ENCODE measurements around the gene NRCAM. TPM values are rescaled to one million over a fixed set of nuclear protein-coding genes. Genes with fewer than 3 reads are reported as not detected.
"Not testable (repeated sequence)": the region's sequence is repeated elsewhere in the genome, so short reads cannot be mapped to it uniquely, and the experiment has no call there.

NRCAM gene
- total RNA-seq, 1 donor from 2014 or later = 9.5 TPM

DNA sequence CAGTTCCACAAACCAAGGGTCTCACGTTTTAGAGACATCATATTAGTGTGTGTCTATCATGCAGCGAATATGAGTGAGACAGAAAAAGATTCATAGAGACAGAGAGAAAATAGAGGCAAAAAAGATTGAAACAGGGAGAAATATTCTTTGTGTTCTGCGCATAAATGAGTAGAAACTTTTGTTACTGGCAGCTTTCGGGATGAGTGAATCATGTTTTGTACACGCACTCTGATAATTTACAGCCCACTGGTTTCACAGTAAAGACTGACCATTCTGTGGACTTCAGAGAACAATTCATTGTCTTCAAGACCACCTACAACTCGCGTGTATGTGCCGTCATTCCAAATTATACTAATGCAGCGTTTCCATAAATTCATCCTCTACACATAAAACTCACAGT is 60.2 kb downstream of the NRCAM start:
- no peak overlapping the region for H3K4me3 Mint-ChIP-seq (ENCODE audit: unreplicated experiment)
- H3K27ac Mint-ChIP-seq (ENCODE audit: unreplicated experiment) = no peak overlapping the region
- H3K36me3 Mint-ChIP-seq (ENCODE audit: low read depth) = peaks cover 4% of the 10 kb centered on the region
- peaks cover 6% of the 10 kb centered on the region for H3K9me3 Mint-ChIP-seq (ENCODE audit: low read depth)
- TF ChIP-seq, protein P1, sequence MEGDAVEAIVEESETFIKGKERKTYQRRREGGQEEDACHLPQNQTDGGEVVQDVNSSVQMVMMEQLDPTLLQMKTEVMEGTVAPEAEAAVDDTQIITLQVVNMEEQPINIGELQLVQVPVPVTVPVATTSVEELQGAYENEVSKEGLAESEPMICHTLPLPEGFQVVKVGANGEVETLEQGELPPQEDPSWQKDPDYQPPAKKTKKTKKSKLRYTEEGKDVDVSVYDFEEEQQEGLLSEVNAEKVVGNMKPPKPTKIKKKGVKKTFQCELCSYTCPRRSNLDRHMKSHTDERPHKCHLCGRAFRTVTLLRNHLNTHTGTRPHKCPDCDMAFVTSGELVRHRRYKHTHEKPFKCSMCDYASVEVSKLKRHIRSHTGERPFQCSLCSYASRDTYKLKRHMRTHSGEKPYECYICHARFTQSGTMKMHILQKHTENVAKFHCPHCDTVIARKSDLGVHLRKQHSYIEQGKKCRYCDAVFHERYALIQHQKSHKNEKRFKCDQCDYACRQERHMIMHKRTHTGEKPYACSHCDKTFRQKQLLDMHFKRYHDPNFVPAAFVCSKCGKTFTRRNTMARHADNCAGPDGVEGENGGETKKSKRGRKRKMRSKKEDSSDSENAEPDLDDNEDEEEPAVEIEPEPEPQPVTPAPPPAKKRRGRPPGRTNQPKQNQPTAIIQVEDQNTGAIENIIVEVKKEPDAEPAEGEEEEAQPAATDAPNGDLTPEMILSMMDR (IDR thresholded peaks at IDR 0.05) = no peak
- DNase-seq (ENCODE audit: low spot score) = no peak
- peaks cover 6% of the 10 kb centered on the region for H3K4me1 Mint-ChIP-seq (ENCODE audit: low read depth)
- peaks cover 10% of the 10 kb centered on the region for H3K27me3 Mint-ChIP-seq (ENCODE audit: low read depth)

DNA sequence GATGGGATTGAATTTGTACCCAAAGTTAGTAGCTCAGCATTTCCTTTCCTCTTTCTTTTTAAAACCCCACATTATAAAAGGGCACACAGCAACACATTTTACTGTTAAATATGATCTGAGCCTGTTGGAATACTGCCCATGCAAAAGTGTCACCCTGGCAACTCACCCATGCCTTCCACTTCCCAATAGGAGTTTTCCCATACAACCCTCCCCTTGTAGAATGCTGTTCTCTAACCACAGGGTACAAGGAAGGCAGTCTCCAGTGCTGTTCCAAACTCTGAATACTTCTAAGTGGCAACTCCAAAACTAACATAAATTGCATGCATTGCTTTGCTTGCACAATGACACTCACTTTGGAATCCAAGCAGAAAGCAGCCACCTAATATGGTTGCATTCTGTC is 60.8 kb downstream of the NRCAM start:
- Mint-ChIP-seq H3K27ac (ENCODE audit: unreplicated experiment) (no peak overlapping the region), H3K4me1 (ENCODE audit: low read depth) (peaks cover 6% of the 10 kb centered on the region), H3K27me3 (ENCODE audit: low read depth) (peaks cover 11% of the 10 kb centered on the region), H3K4me3 (ENCODE audit: unreplicated experiment) (no peak overlapping the region), H3K9me3 (ENCODE audit: low read depth) (peaks cover 7% of the 10 kb centered on the region), H3K36me3 (ENCODE audit: low read depth) (peaks cover 5% of the 10 kb centered on the region)
- TF ChIP-seq, protein P1 (IDR thresholded peaks at IDR 0.05) = no peak
- no peak for DNase-seq (ENCODE audit: low spot score)

DNA sequence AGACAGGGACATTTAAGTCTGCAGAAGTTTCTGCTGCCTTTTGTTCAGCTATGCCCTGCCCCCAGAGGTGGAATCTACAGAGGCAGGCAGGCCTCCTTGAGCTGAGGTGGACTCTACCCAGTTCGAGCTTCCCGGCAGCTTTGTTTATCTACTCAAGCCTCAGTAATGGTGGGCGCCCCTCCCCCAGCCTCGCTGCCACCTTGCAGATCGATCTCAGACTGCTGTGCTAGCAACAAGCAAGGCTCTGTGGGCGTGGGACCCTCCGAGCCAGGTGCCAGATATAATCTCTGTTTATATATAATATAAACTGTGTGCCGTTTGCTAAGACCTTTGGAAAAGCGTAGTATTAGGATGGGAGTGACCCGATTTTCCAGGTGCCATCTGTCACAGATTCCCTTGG is 63.1 kb downstream of the NRCAM start:
- not testable (repeated sequence) for H3K27ac Mint-ChIP-seq (ENCODE audit: unreplicated experiment); H3K36me3 Mint-ChIP-seq (ENCODE audit: low read depth); H3K27me3 Mint-ChIP-seq (ENCODE audit: low read depth); H3K4me3 Mint-ChIP-seq (ENCODE audit: unreplicated experiment); DNase-seq (ENCODE audit: low spot score); H3K4me1 Mint-ChIP-seq (ENCODE audit: low read depth)
- H3K9me3 Mint-ChIP-seq (ENCODE audit: low read depth) = peaks cover 15% of the 10 kb centered on the region

DNA sequence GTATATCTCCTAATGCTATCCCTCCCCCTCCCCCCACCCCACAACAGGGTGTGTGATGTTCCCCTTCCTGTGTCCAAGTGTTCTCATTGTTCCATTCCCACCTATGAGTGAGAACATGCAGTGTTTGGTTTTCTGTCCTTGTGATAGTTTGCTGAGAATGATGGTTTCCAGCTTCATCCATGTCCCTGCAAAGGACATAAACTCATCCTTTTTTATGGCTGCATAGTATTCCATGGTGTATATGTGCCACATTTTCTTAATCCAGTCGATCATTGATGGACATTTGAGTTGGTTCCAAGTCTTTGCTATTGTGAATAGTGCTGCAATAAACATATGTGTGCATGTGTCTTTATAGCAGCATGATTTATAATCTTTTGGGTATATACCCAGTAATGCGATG is 68.5 kb downstream of the NRCAM start:
- not testable (repeated sequence) for H3K27ac Mint-ChIP-seq (ENCODE audit: unreplicated experiment); H3K4me1 Mint-ChIP-seq (ENCODE audit: low read depth); DNase-seq (ENCODE audit: low spot score); H3K4me3 Mint-ChIP-seq (ENCODE audit: unreplicated experiment)
- Mint-ChIP-seq H3K9me3 (ENCODE audit: low read depth) (peaks cover 15% of the 10 kb centered on the region), H3K27me3 (ENCODE audit: low read depth) (peaks cover 13% of the 10 kb centered on the region), H3K36me3 (ENCODE audit: low read depth) (peaks cover 10% of the 10 kb centered on the region)

DNA sequence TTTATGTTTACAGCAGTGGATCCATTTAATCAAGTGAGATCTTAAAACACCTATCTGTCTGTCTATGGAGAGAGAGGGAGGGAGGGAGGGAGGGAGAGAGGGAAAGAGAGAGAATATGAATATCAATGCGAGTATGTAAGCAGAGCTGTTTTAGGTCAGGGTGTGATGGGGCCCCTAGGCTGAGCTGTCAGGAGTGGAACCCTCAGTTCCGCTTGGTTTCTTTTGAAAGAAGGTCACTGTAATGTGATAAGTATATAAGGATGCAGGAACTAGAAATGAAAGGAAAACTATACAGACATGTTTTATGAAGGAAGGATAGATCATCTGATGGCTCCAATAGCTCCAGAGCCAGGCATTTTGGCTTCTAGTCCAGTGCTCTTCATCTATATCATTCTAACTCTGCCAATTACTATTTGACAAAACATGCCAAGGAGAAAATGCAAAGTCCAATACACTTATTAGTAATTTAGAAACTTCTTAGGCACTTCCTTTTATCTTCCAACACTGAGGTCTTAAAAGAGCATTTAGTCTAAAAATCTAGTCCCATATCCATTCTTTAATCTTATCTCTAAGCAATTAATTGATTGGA is 70.3 kb downstream of the NRCAM start:
- TF ChIP-seq, protein P1 (IDR thresholded peaks at IDR 0.05) = no peak
- H3K27me3 Mint-ChIP-seq (ENCODE audit: low read depth) = peaks cover 11% of the 10 kb centered on the region
- H3K4me1 Mint-ChIP-seq (ENCODE audit: low read depth) = no peaks in the 10 kb centered on the region
- DNase-seq (ENCODE audit: low spot score) = no peak
- no peak overlapping the region for H3K4me3 Mint-ChIP-seq (ENCODE audit: unreplicated experiment)
- H3K9me3 Mint-ChIP-seq (ENCODE audit: low read depth) = peaks cover 9% of the 10 kb centered on the region
- H3K27ac Mint-ChIP-seq (ENCODE audit: unreplicated experiment) = no peak overlapping the region
- peaks cover 6% of the 10 kb centered on the region for H3K36me3 Mint-ChIP-seq (ENCODE audit: low read depth)

DNA sequence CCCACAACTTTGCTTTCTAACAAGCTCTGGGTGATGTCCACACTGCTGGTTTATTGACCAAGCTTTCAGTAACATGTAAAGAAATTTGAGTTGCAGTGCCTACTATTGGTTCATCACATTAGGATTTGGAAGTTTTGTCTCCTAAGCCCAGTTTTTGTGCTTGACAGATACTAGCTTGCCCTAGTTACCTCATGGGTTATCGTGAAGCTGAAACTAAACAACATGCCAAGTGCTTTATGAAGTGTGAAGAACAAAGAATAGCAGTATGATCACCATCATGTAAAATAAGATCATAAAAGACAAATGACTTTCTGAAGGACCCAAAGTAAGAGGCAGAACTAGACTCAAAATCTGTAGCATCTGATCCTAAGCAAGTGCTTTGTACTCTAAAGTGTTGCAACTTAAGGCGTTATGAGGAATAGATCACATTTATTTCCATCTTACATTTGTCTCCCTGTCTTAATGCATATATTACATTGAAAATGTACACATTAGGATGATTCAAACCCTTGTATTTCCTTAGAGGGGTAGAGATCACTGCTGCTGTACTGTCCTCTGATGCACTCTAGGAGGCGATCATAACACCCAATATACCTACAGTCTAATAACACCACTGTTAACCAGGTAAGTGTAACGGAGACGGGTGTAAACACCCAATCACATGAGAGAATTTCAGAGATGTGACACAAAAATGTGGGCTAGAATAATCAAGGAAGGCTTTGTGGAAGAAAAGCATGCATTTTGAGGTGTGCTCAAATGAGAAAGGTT is 71.3 kb downstream of the NRCAM start:
- H3K27me3 Mint-ChIP-seq (ENCODE audit: low read depth) = peaks cover 8% of the 10 kb centered on the region
- H3K4me1 Mint-ChIP-seq (ENCODE audit: low read depth) = no peaks in the 10 kb centered on the region
- no peak overlapping the region for H3K4me3 Mint-ChIP-seq (ENCODE audit: unreplicated experiment)
- H3K36me3 Mint-ChIP-seq (ENCODE audit: low read depth) = peaks cover 2% of the 10 kb centered on the region
- TF ChIP-seq, protein P1 (IDR thresholded peaks at IDR 0.05) = peak; percentile 8
- H3K9me3 Mint-ChIP-seq (ENCODE audit: low read depth) = peaks cover 6% of the 10 kb centered on the region
- no peak for DNase-seq (ENCODE audit: low spot score)
- H3K27ac Mint-ChIP-seq (ENCODE audit: unreplicated experiment) = no peak overlapping the region
